GM19351 (cell line): ENCODE data around the gene JKAMP.

Source experiments
- ATAC-seq: cut with Tn5 transposase; IDR thresholded peaks from one replicate; pipeline ENCODE4 v1.9.1; 2021; ENCODE audit warnings: mild to moderate bottlenecking, moderate library complexity; ENCODE audit not compliant: unreplicated experiment

The JKAMP gene

DNA sequence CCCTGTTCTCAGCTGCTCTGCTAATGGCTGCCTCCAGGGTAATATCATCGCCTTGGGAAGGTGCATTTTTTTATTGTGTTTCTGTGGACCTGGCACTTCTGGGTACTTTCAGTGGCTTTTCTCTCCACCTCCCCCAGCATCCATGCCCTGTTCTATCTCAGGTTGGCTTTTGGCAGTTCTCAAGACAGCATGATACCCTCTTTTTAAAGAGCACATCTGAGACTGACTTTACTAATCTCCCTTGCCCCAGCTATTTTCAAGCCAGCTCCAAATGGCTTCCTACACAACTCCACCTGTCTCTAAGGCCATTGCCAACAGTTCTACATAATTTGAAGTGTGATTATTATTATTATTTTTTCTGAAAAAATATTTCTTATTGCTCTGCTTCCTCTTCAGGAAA is 53.2 kb downstream of the JKAMP start:
- ATAC-seq = no peak

DNA sequence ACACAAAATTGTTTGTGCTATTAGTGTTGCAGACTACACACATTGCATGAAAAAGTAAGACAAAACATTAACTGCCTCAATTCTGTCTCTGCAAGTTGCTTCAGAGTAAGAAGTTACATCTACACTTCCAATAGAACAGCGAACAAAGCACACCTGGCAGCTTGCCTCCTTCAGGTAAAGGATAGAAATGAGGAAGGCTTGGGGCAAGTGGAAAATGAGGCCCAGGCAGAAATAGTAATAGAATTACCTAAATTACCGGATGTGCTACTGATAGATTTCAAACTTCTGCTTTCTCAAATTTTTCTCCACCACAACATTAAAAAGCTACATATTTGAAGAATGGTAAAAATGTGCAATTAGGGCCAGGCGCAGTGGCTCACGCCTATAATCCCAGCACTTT is 54.6 kb downstream of the JKAMP start:
- no peak for ATAC-seq

DNA sequence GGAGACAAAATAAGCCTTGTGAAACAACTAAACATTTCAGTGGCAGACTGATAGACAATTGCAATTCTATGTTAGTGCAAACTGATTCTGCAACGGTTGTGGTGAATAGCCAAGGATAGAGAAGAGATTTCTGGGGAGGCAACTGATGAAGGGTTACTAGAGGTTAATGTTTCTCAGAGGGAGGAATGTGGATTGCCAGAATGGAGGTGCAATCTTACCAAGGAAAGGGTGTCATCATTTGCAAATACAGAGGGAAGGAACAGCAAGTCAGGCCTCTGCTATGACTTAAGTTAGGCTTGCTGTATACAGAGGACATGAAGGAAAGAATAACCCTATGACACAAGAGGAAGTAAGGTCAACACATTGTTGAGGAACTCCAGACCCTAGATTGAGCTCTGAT is 56.5 kb downstream of the JKAMP start:
- ATAC-seq = no peak

DNA sequence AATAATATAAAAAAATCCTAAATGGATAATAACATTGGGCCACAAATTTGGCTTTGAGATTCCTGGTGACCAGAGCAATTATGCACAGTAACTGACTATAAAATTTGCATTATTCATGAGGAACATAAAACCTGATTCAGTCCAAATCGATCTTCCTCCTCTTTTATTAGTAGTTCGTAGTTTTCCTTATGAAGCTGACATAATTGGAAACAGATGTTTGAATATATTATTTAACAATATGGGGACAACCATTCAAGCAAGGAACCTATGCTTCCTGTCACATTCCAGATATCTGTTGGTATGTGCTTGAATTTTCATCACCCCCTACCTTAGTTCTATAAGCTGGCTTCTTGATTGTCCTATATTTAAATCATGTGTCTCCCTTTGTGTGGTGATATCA is 57.4 kb downstream of the JKAMP start:
- no peak for ATAC-seq

DNA sequence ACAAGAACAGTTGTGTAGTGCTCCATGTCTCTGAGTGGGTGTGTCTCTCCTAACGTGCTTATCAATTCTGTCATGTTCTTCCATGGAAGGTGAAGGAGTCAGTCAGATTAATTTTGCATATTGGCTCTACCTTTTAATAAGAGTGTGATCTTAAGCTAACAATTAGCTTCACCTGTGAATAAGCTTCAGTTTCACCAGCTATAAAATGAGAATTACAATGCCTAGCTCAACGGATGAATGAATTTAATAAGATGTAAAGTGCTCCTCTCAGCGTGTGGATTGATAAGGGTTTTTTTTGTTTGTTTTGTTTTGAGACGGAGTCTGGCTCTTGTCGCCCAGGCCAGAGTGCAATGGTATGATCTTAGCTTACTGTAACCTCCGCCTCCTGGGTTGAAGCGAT is 59.6 kb downstream of the JKAMP start:
- ATAC-seq = no peak

DNA sequence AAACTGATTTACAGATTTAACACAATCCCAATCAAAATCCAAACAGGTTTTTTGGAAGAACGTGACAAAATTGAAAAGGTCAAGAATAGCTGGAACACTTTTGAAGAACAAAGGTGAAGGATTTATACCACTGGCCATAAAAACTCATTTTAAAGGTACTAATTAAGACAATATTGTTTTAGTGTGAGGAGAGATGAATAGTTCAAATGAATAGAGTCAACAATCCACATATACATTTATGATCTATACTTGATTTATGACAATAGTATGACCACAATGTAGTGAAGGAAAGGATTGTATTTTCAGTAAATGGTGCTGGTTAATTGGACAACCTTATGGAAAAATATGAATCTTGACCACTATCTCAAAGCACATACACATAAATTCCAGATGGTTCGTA is 63.0 kb downstream of the JKAMP start:
- ATAC-seq = no peak
